PFSK-1 (cell line): Measurements from ENCODE around the gene SIL1.

Source experiments
- POLR2AphosphoS5 ChIP-seq: IDR thresholded peaks from 2 replicates; pipeline ENCODE4 v1.6.1; 2012; ENCODE audit warnings: low read depth, mild to moderate bottlenecking, control low read depth, low read length, moderate library complexity
- SIN3A ChIP-seq: IDR thresholded peaks from 2 replicates; pipeline ENCODE4 v1.6.1; 2012; ENCODE audit warnings: mild to moderate bottlenecking, low read length, moderate library complexity, borderline replicate concordance; ENCODE audit not compliant: insufficient read depth
- TAF1 ChIP-seq: IDR thresholded peaks from 2 replicates; pipeline ENCODE4 v1.6.1; 2012; ENCODE audit warnings: low read length, control low read depth, borderline replicate concordance; ENCODE audit not compliant: insufficient read depth
- TF ChIP-seq, protein P1 (sequence below), 2 experiments: IDR thresholded peaks; 2 replicates each; pipeline versions ENCODE4 v1.6.1 to v1.8.0; 2011 to 2012; ENCODE audit warnings: low read depth in 2 of 2, low read length in 2 of 2, control low read depth in 1 of 2, inconsistent platforms in 1 of 2, mild to moderate bottlenecking in 1 of 2, moderate library complexity in 1 of 2; ENCODE audit not compliant: insufficient read depth in 1 of 2

DNA sequence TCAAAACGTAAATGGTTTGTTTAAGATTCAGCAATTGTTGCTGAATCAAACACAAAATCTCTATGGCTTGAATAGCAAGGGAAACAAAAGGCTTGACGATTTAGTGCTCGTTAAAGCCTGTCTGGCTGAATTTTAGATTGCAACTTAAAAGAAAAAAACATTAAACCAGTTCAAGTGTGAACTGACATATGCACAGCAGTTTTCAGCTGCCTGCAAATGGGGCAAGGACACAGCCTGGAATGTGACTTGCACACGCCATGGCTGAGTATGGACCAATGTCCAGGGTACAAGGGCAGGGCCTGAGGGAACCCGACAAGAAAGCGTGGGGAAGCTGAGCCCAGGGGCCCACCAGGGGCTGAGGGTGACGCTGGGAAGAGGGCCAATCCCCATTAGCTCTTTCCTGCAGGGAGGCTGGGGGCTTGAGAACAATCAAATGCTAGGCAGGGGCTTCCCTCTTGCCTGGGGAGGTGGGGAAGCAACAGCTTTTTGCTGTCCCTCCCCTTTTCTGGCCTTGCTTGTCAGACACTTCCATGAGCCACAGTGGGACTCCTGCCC is 233.4 kb downstream of the SIL1 start:
- TF ChIP-seq TAF1 (no peak), POLR2AphosphoS5 (no peak), SIN3A (no peak)
- TF ChIP-seq, protein P1, sequence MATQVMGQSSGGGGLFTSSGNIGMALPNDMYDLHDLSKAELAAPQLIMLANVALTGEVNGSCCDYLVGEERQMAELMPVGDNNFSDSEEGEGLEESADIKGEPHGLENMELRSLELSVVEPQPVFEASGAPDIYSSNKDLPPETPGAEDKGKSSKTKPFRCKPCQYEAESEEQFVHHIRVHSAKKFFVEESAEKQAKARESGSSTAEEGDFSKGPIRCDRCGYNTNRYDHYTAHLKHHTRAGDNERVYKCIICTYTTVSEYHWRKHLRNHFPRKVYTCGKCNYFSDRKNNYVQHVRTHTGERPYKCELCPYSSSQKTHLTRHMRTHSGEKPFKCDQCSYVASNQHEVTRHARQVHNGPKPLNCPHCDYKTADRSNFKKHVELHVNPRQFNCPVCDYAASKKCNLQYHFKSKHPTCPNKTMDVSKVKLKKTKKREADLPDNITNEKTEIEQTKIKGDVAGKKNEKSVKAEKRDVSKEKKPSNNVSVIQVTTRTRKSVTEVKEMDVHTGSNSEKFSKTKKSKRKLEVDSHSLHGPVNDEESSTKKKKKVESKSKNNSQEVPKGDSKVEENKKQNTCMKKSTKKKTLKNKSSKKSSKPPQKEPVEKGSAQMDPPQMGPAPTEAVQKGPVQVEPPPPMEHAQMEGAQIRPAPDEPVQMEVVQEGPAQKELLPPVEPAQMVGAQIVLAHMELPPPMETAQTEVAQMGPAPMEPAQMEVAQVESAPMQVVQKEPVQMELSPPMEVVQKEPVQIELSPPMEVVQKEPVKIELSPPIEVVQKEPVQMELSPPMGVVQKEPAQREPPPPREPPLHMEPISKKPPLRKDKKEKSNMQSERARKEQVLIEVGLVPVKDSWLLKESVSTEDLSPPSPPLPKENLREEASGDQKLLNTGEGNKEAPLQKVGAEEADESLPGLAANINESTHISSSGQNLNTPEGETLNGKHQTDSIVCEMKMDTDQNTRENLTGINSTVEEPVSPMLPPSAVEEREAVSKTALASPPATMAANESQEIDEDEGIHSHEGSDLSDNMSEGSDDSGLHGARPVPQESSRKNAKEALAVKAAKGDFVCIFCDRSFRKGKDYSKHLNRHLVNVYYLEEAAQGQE (IDR thresholded peaks at IDR 0.05; ENCODE audit: insufficient read depth in 1 of 2, low read depth in 2 of 2, low read length in 2 of 2), result no peak
